ENCODE results near the gene PDZRN3. TPM values are rescaled to one million over a fixed set of nuclear protein-coding genes. Genes with fewer than 3 reads are reported as not detected.

The PDZRN3 gene
- total RNA-seq, 1 experiment from 2014 or later, result 5.9 TPM

DNA sequence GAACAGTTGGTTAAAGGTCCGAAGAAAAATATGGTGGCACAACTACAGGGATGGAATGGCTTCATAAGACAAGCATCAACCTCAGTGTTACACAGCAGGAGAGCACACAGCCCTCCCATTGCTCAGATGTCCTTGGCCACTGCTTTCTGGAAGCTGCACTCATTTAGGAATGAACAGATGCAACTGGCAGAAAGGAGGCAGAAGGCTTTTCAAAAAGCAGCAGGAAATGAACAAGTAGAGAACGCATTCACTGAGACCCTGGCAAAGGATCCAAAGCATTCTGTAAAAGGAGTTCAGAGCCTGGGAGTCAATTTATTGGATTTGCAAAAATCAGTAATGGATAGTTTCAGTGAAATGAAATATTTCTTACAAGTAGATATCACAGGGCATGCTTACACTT is 101.1 kb downstream of the PDZRN3 start:
- H3K9ac ChIP-seq (ENCODE audit: extremely low read depth, insufficient read length, low read length), result no peak overlapping the region
- H2BK5ac ChIP-seq (ENCODE audit: insufficient read length, low read length), result no peak overlapping the region
- no peak overlapping the region for H2BK15ac ChIP-seq (ENCODE audit: low read depth, low read length)
- H4K91ac ChIP-seq (ENCODE audit: insufficient read length, low read depth, low read length), result no peak overlapping the region
- no peaks in the 10 kb centered on the region for H3K9me3 ChIP-seq (ENCODE audit: control insufficient read depth, low read depth, low read length)
- no peak overlapping the region for H3T11ph ChIP-seq (ENCODE audit: low read length)
- H3K18ac ChIP-seq (ENCODE audit: insufficient read length, low read depth, low read length), result no peak overlapping the region
- no peak overlapping the region for H3K14ac ChIP-seq (ENCODE audit: insufficient read depth, low read length)
- no CpG with 5 or more reads among the region's 2 CpGs for WGBS (ENCODE audit: extremely low coverage, insufficient read length, low lambda C conversion rate)
- no peaks in the 10 kb centered on the region for H4K20me1 ChIP-seq (ENCODE audit: control insufficient read depth, insufficient read depth, insufficient read length)
- H2BK12ac ChIP-seq (ENCODE audit: insufficient read length, low read depth, low read length), result no peak overlapping the region
- H4K5ac ChIP-seq (ENCODE audit: insufficient read length, low read depth, low read length), result no peak overlapping the region
- no peak overlapping the region for H2BK20ac ChIP-seq (ENCODE audit: low read depth, low read length, poor library complexity, severe bottlenecking)
- no peak overlapping the region for H3K56ac ChIP-seq (ENCODE audit: insufficient read length, low read depth, low read length)
- peaks cover 5 to 8% (median 8%) of the 10 kb centered on the region in 3 experiments; a peak in 4 of 7 replicates for H3K36me3 Mint-ChIP-seq (ENCODE audit: insufficient read depth in 1 of 3, low read depth in 3 of 3)
- H3K4me1 ChIP-seq (ENCODE audit: insufficient read depth, low read length), result no peaks in the 10 kb centered on the region
- no peak overlapping the region for H4K8ac ChIP-seq (replicated peaks; ENCODE audit: insufficient read length, low read depth, low read length)
- peaks cover 7% of the 10 kb centered on the region in 2 experiments for H3K9me3 Mint-ChIP-seq
- no peak overlapping the region for H3K4me2 ChIP-seq (ENCODE audit: insufficient read depth, insufficient read length, low read length)
- no peaks in the 10 kb centered on the region for H3K79me2 ChIP-seq (ENCODE audit: insufficient read depth, low read length)
- no peaks in the 10 kb centered on the region for H3K23me2 ChIP-seq (ENCODE audit: insufficient read length, low read depth, low read length, poor library complexity, severe bottlenecking)
- no peak overlapping the region for H3K4ac ChIP-seq (ENCODE audit: low read depth, low read length)
- H3K27me3 Mint-ChIP-seq (ENCODE audit: low read depth), result peaks cover 2% of the 10 kb centered on the region
- TF ChIP-seq, protein P1, sequence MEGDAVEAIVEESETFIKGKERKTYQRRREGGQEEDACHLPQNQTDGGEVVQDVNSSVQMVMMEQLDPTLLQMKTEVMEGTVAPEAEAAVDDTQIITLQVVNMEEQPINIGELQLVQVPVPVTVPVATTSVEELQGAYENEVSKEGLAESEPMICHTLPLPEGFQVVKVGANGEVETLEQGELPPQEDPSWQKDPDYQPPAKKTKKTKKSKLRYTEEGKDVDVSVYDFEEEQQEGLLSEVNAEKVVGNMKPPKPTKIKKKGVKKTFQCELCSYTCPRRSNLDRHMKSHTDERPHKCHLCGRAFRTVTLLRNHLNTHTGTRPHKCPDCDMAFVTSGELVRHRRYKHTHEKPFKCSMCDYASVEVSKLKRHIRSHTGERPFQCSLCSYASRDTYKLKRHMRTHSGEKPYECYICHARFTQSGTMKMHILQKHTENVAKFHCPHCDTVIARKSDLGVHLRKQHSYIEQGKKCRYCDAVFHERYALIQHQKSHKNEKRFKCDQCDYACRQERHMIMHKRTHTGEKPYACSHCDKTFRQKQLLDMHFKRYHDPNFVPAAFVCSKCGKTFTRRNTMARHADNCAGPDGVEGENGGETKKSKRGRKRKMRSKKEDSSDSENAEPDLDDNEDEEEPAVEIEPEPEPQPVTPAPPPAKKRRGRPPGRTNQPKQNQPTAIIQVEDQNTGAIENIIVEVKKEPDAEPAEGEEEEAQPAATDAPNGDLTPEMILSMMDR (conservative IDR thresholded peaks at IDR 0.05), result no peak
- H3K27me3 ChIP-seq (ENCODE audit: insufficient read depth, low read length), result no peaks in the 10 kb centered on the region
- no peak overlapping the region for H2BK120ac ChIP-seq (ENCODE audit: low read depth, low read length, poor library complexity, severe bottlenecking)
- H2AK5ac ChIP-seq (ENCODE audit: insufficient read length, low read length), result no peak overlapping the region
- H3K4me3 Mint-ChIP-seq, result no peak overlapping the region
- no peaks in the 10 kb centered on the region for H3K79me1 ChIP-seq (ENCODE audit: insufficient read depth, low read depth, low read length, poor library complexity, severe bottlenecking)
- peaks cover 5 to 8% of the 10 kb centered on the region in 2 experiments; a peak in 3 of 4 replicates for H3K4me1 Mint-ChIP-seq
- no peak overlapping the region for H3K23ac ChIP-seq (ENCODE audit: insufficient read length, low read depth, low read length)
- H2AFZ ChIP-seq (ENCODE audit: low read length), result no peak overlapping the region
- H3K27ac Mint-ChIP-seq, result no peak overlapping the region
- H3K27ac ChIP-seq (ENCODE audit: insufficient read length, low read depth, low read length), result no peak overlapping the region
- no peak for DNase-seq

All from H9 (cell line).